Smooth muscle cell (in vitro differentiated cells): Measurements from ENCODE around the gene UBASH3A. TPM values are rescaled to one million over a fixed set of nuclear protein-coding genes. Genes with fewer than 3 reads are reported as not detected.

Experiments
- DNase-seq: peaks from one replicate; lab custom pipeline; 2025; ENCODE audit not compliant: unreplicated experiment; lab: John Stamatoyannopoulos, UW
- H2AFZ ChIP-seq: fragments of 200-600 bp; sonication (generic); 2 replicates; pipeline ENCODE4 v1.6.0; 2016; ENCODE audit warnings: antibody characterized with exemption, low read depth, mild to moderate bottlenecking
- H3F3A ChIP-seq: fragments of 200-600 bp; sonication (generic); 2 replicates; pipeline ENCODE4 v1.6.0; 2017; ENCODE audit warnings: antibody characterized with exemption, low read depth
- H3K27ac ChIP-seq: fragments of 200-600 bp; sonication (generic); 2 replicates; pipeline ENCODE4 v1.5.1; 2016; ENCODE audit warnings: low read depth, mild to moderate bottlenecking
- H3K27me3 ChIP-seq: fragments of 200-600 bp; sonication (generic); 2 replicates; pipeline ENCODE4 v1.6.1; 2016; ENCODE audit warnings: low read depth, mild to moderate bottlenecking
- H3K36me3 ChIP-seq: fragments of 200-600 bp; sonication (generic); 2 replicates; pipeline ENCODE4 v1.5.1; 2016; ENCODE audit warnings: low read depth
- H3K4me1 ChIP-seq: fragments of 200-600 bp; sonication (generic); 2 replicates; pipeline ENCODE4 v1.5.1; 2016; ENCODE audit warnings: low read depth
- H3K4me2 ChIP-seq: fragments of 200-600 bp; sonication (generic); 2 replicates; pipeline ENCODE4 v1.6.0; 2016; ENCODE audit warnings: mild to moderate bottlenecking
- H3K4me3 ChIP-seq: fragments of 200-600 bp; sonication (generic); 2 replicates; pipeline ENCODE4 v1.5.1; 2016; ENCODE audit warnings: mild to moderate bottlenecking
- H3K79me2 ChIP-seq: fragments of 200-600 bp; sonication (generic); 2 replicates; pipeline ENCODE4 v1.6.0; 2016; ENCODE audit warnings: low read depth, mild to moderate bottlenecking
- H3K9ac ChIP-seq: fragments of 200-600 bp; sonication (generic); 2 replicates; pipeline ENCODE4 v1.6.0; 2016; ENCODE audit warnings: low read depth
- H3K9me3 ChIP-seq: fragments of 200-600 bp; sonication (generic); replicated peaks from 2 replicates; pipeline ENCODE4 v1.5.1; 2016; ENCODE audit warnings: low read depth
- H4K20me1 ChIP-seq: fragments of 200-600 bp; sonication (generic); 2 replicates; pipeline ENCODE4 v1.6.0; 2016; ENCODE audit warnings: low read depth
- WGBS: methylation state at CpG from one replicate; pipeline ENCODE4 v1.1.7; 2016; ENCODE audit warnings: low lambda C conversion rate; 5-methylcytosine and 5-hydroxymethylcytosine counted together
- polyA plus RNA-seq: library from polyadenylated mRNA; unstranded; fragments of >200 nt; fragmentation: Nextera tagmentation; extraction: Ambion mirVana; gene quantifications from 2 replicates; pipeline ENCODE4 v1.2.1, GENCODE V29; 2016
- total RNA-seq: library from RNA; depleted of rRNA; stranded (reverse); fragments of >200 nt; gene quantifications from 2 replicates; pipeline ENCODE4 v1.2.3, GENCODE V29; 2014
- TF ChIP-seq, protein P1 (sequence below): fragments of 200-600 bp; sonication (generic); IDR thresholded peaks from 2 replicates; pipeline ENCODE4 v1.5.1; 2017; ENCODE audit warnings: borderline replicate concordance, mild to moderate bottlenecking, antibody characterized with exemption; ENCODE audit not compliant: insufficient read depth, poor library complexity, severe bottlenecking

UBASH3A gene
- total and polyA plus RNA-seq, 2 experiments from 2014 or later, result not detected

DNA sequence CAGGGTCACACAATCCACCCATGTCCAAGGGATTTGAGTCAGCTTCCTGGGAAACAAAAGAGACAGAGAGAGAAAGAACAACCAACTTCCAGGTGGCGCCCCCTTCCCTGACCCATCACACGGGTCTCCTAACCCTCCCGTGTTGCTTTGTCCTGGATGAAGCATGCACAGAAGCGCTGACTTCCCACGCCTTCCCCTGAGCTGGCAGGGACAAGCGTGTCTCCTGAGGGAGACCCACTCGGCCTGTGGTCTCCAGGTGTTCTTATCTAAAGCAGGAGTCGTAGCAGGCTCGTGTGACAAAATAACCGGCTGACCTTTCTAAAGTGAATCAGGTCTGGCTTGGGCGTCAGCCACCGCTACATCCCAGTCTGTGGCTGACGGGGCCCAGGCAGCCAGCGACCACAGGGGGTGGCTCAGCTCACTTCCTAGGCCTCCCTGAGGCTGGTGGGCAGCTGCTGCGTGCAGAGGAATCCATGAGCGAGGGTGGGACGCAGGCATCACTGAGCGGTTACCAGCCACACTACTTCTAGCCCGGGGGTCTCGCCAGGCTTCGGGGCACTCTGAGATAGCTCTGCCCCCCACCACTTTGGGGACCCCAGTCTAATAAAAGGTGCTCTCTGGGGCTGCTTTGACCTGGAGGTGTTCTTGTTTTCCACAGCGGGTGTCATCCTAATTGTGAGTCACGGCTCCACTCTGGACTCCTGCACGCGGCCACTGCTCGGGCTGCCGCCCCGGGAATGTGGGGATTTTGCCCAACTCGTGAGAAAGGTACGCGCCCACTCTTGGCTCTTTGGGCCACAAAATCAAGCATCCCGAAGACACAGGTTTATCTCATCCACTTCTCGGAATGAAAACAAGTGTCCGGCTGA, 40.4 kb downstream of the UBASH3A start:
- Histone ChIP-seq H4K20me1 (no peaks in the 10 kb centered on the region), H3K9ac (no peak overlapping the region)

DNA sequence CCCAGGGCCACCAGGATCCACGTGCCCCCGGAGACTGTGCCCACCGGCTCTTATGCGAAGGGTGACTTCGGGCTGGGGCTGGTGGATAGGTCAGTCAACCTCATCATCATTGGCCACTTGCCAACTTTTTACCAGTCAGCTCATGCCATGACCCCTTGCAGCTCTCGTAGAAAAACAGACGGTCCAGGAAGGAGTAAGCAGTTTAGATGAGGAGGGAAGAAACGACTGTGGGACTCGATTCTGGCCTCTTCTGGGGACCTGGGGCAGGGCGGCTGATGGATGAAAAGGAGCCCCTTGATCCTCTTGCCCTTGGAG, 41.0 kb downstream of the UBASH3A start:
- no peaks in the 10 kb centered on the region for H3K79me2 ChIP-seq
- no peaks in the 10 kb centered on the region for H3K36me3 ChIP-seq
- H4K20me1 ChIP-seq, result no peaks in the 10 kb centered on the region
- H3K4me3 ChIP-seq, result no peak overlapping the region
- H2AFZ ChIP-seq, result no peak overlapping the region
- no peak overlapping the region for H3K4me2 ChIP-seq
- DNase-seq, result no peak
- 86% methylated on average over 10 of the region's 10 CpGs for WGBS
- H3K9ac ChIP-seq, result no peak overlapping the region
- no peak overlapping the region for H3K27ac ChIP-seq
- H3K27me3 ChIP-seq, result peaks cover 7% of the 10 kb centered on the region
- no peaks in the 10 kb centered on the region for H3F3A ChIP-seq
- TF ChIP-seq, protein P1, sequence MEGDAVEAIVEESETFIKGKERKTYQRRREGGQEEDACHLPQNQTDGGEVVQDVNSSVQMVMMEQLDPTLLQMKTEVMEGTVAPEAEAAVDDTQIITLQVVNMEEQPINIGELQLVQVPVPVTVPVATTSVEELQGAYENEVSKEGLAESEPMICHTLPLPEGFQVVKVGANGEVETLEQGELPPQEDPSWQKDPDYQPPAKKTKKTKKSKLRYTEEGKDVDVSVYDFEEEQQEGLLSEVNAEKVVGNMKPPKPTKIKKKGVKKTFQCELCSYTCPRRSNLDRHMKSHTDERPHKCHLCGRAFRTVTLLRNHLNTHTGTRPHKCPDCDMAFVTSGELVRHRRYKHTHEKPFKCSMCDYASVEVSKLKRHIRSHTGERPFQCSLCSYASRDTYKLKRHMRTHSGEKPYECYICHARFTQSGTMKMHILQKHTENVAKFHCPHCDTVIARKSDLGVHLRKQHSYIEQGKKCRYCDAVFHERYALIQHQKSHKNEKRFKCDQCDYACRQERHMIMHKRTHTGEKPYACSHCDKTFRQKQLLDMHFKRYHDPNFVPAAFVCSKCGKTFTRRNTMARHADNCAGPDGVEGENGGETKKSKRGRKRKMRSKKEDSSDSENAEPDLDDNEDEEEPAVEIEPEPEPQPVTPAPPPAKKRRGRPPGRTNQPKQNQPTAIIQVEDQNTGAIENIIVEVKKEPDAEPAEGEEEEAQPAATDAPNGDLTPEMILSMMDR, result no peak
- H3K4me1 ChIP-seq, result no peaks in the 10 kb centered on the region
- no peaks in the 10 kb centered on the region for H3K9me3 ChIP-seq

More for the DNA sequence above, 40.4 kb downstream of the UBASH3A start:
- Histone ChIP-seq H3K27ac (no peak overlapping the region), H3F3A (no peaks in the 10 kb centered on the region), H3K4me1 (no peaks in the 10 kb centered on the region), H3K36me3 (no peaks in the 10 kb centered on the region), H2AFZ (no peak overlapping the region), H3K4me3 (no peak overlapping the region), H3K4me2 (no peak overlapping the region), H3K79me2 (no peaks in the 10 kb centered on the region), H3K27me3 (peaks cover 7% of the 10 kb centered on the region), H3K9me3 (no peaks in the 10 kb centered on the region)
- TF ChIP-seq, protein P1, result no peak
- no peak for DNase-seq
- WGBS, result 90% methylated on average over 34 of the region's 34 CpGs

DNA sequence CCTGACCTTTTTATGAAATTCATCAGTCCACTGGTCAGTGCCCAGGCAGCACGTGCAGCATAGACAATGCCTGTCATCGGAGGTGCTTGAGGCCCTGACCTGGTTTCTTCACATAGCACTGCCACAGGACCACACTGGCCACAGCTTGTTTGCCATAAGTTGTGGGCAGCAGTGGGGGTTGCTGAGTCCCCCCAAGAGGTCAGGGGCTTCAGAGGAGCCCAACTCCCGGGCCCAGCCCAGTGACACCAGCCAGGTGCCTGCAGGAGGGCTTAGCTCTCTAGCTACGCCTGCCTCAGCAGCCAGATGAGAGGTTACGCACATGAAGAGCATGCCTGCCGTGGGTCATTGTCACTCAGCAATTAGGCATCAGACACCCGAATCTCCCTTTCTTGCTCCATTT, 41.6 kb downstream of the UBASH3A start:
- no peak for DNase-seq
- no peaks in the 10 kb centered on the region for H4K20me1 ChIP-seq
- H3K4me1 ChIP-seq, result no peaks in the 10 kb centered on the region
- TF ChIP-seq, protein P1, result no peak
- H3F3A ChIP-seq, result no peaks in the 10 kb centered on the region
- WGBS, result 84% methylated on average over 7 of the region's 7 CpGs
- H3K9ac ChIP-seq, result no peak overlapping the region
- H3K27me3 ChIP-seq, result peaks cover 7% of the 10 kb centered on the region
- no peak overlapping the region for H2AFZ ChIP-seq
- no peak overlapping the region for H3K4me3 ChIP-seq
- H3K9me3 ChIP-seq, result no peaks in the 10 kb centered on the region
- no peak overlapping the region for H3K27ac ChIP-seq
- no peaks in the 10 kb centered on the region for H3K79me2 ChIP-seq
- H3K4me2 ChIP-seq, result no peak overlapping the region
- no peaks in the 10 kb centered on the region for H3K36me3 ChIP-seq

DNA sequence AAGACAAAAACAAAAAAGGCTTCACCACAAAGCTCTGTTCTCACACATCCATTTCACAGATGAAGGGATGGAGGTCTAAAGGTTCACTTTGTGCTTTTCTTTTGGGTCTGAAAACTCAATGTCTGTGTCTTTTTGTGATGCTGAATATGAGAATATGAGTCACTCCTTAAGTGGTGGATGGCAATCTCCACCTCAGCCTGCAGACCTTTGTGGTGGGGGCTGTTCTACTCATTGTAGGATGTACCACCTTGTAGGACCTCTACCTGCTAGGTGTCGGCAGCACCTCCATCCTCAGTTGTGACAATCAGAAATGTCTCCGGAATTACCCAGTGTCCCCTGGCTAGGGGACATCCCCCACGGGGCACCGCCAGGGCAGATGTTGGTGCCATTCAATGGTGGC, 42.8 kb downstream of the UBASH3A start:
- Histone ChIP-seq H3K4me3 (no peak overlapping the region), H3K27me3 (peaks cover 7% of the 10 kb centered on the region), H3K36me3 (no peaks in the 10 kb centered on the region), H2AFZ (no peak overlapping the region), H3K9me3 (no peaks in the 10 kb centered on the region), H3K9ac (no peak overlapping the region), H3K27ac (no peak overlapping the region), H3K4me1 (no peaks in the 10 kb centered on the region), H3K4me2 (no peak overlapping the region), H4K20me1 (no peaks in the 10 kb centered on the region), H3K79me2 (no peaks in the 10 kb centered on the region), H3F3A (no peaks in the 10 kb centered on the region)
- TF ChIP-seq, protein P1, result no peak
- no peak for DNase-seq
- WGBS, result 96% methylated on average over 4 of the region's 4 CpGs
